GM21576 (cell line): ENCODE measurements around the gene HBA1.
"Not testable (repeated sequence)": the region's sequence is repeated elsewhere in the genome, so short reads cannot be mapped to it uniquely, and the experiment has no call there.

Experiments
- ATAC-seq: cut with Tn5 transposase; IDR thresholded peaks from one replicate; pipeline ENCODE4 v1.9.1; 2021; ENCODE audit warnings: mild to moderate bottlenecking, moderate library complexity; ENCODE audit not compliant: unreplicated experiment

HBA1 gene

GRCh38 chr16:159136-159849 is 17.2 kb upstream of the HBA1 start:
- no peak for ATAC-seq

GRCh38 chr16:160242-160641 is 16.2 kb upstream of the HBA1 start:
- ATAC-seq: not testable (repeated sequence)

- ATAC-seq: no peak
These were observed 15.7 kb upstream of the HBA1 start for GRCh38 chr16:160691-161190.

GRCh38 chr16:162271-162991 is 14.0 kb upstream of the HBA1 start:
- ATAC-seq: no peak

- not testable (repeated sequence) for ATAC-seq
These were observed 13.3 kb upstream of the HBA1 start for GRCh38 chr16:163139-163538.

GRCh38 chr16:163696-164095 is 12.8 kb upstream of the HBA1 start:
- not testable (repeated sequence) for ATAC-seq

GRCh38 chr16:164134-164823 is 12.2 kb upstream of the HBA1 start:
- not testable (repeated sequence) for ATAC-seq

- no peak for ATAC-seq
These were observed 11.5 kb upstream of the HBA1 start for GRCh38 chr16:164827-165538.

- no peak for ATAC-seq
These were observed 10.7 kb upstream of the HBA1 start, which contains the start of gene HBM for GRCh38 chr16:165539-166374. Gene HBM (plus strand): TSS chr16:165978. CDS start chr16:165998, 20 bp downstream.

- ATAC-seq: no peak
These were observed 9.9 kb upstream of the HBA1 start for GRCh38 chr16:166375-167121.

- no peak for ATAC-seq
These were observed 9.3 kb upstream of the HBA1 start for GRCh38 chr16:167122-167690.

GRCh38 chr16:168424-168823 is 8.1 kb upstream of the HBA1 start:
- ATAC-seq: no peak

- ATAC-seq: no peak
These were observed 7.5 kb upstream of the HBA1 start for GRCh38 chr16:169014-169413.

GRCh38 chr16:170088-170507 is 6.4 kb upstream of the HBA1 start:
- ATAC-seq: not testable (repeated sequence)

- no peak for ATAC-seq
These were observed 5.7 kb upstream of the HBA1 start for GRCh38 chr16:170788-171187.

- ATAC-seq: not testable (repeated sequence)
These were observed 4.0 kb upstream of the HBA1 start, which contains the start of gene HBA2 for GRCh38 chr16:172374-172941. Gene HBA2 (plus strand): TSS chr16:172876. CDS start chr16:172913, 37 bp downstream.

GRCh38 chr16:173211-173854 is 3.1 kb upstream of the HBA1 start:
- not testable (repeated sequence) for ATAC-seq
